ENCODE measurements around the gene COPS9. TPM values are rescaled to one million over a fixed set of nuclear protein-coding genes. Genes with fewer than 3 reads are reported as not detected.

The COPS9 gene
- total RNA-seq, 2 experiments from 2014 or later: 46.7 to 48.5 TPM

GRCh38 chr2:240174496-240174895 lies 38.4 kb upstream of the COPS9 start:
- Mint-ChIP-seq H3K4me3 (no peak overlapping the region), H3K27ac (no peak overlapping the region), H3K36me3 (ENCODE audit: low read depth) (no peaks in the 10 kb centered on the region), H3K9me3 (no peaks in the 10 kb centered on the region), H3K27me3 (peaks cover 22% of the 10 kb centered on the region), H3K4me1 (ENCODE audit: low read depth) (no peaks in the 10 kb centered on the region)
- H3K9me3 ChIP-seq (ENCODE audit: control insufficient read depth in 1 of 2, insufficient read depth in 1 of 2, low read length in 2 of 2): no peaks in the 10 kb centered on the region
- ChIA-PET POLR2A (no interaction called here), CTCF (no interaction called here)
- intact Hi-C loops (cut with DNase I, micrococcal nuclease): no loop called here
- H3K4me3 ChIP-seq (ENCODE audit: low read length): no peak overlapping the region
- TF ChIP-seq CTCF (IDR thresholded peaks at IDR 0.05): no peak
- H3K36me3 ChIP-seq (ENCODE audit: insufficient read depth, low read length): no peaks in the 10 kb centered on the region
- peaks cover 0 to 4% of the 10 kb centered on the region in 2 experiments for H3K27me3 ChIP-seq (ENCODE audit: control insufficient read depth in 1 of 2, insufficient read depth in 2 of 2, low read length in 2 of 2)
- no peak for ATAC-seq (ENCODE audit: poor library complexity)
- H3K4me1 ChIP-seq (ENCODE audit: insufficient read depth, low read length): no peaks in the 10 kb centered on the region
- no peak for DNase-seq
- no peak overlapping the region for H3K27ac ChIP-seq (ENCODE audit: low read depth in 1 of 2, low read length in 2 of 2)

- TF ChIP-seq CTCF (IDR thresholded peaks at IDR 0.05): no peak
- peaks cover 0 to 7% of the 10 kb centered on the region in 2 experiments for H3K27me3 ChIP-seq (ENCODE audit: control insufficient read depth in 1 of 2, insufficient read depth in 2 of 2, low read length in 2 of 2)
- Mint-ChIP-seq H3K4me1 (ENCODE audit: low read depth) (no peaks in the 10 kb centered on the region), H3K27me3 (peaks cover 16% of the 10 kb centered on the region), H3K27ac (no peak overlapping the region), H3K4me3 (no peak overlapping the region), H3K9me3 (no peaks in the 10 kb centered on the region), H3K36me3 (ENCODE audit: low read depth) (no peaks in the 10 kb centered on the region)
- DNase-seq (no peak), ATAC-seq (ENCODE audit: poor library complexity) (no peak)
- no peaks in the 10 kb centered on the region for H3K4me1 ChIP-seq (ENCODE audit: insufficient read depth, low read length)
- intact Hi-C loops (cut with DNase I, micrococcal nuclease): no loop called here
- H3K27ac ChIP-seq (ENCODE audit: low read depth in 1 of 2, low read length in 2 of 2): no peak overlapping the region
- no peaks in the 10 kb centered on the region for H3K36me3 ChIP-seq (ENCODE audit: insufficient read depth, low read length)
- CTCF ChIA-PET: no interaction called here
- no peak overlapping the region for H3K4me3 ChIP-seq (ENCODE audit: low read length)
- POLR2A ChIA-PET: no interaction called here
- H3K9me3 ChIP-seq (ENCODE audit: control insufficient read depth in 1 of 2, insufficient read depth in 1 of 2, low read length in 2 of 2): peaks cover 0 to 3% of the 10 kb centered on the region in 2 experiments
Measured at GRCh38 chr2:240172071-240172895, 36.2 kb upstream of the COPS9 start.

- no peak for TF ChIP-seq CTCF (IDR thresholded peaks at IDR 0.05)
- intact Hi-C loops (cut with DNase I, micrococcal nuclease): no loop called here
- H3K27me3 Mint-ChIP-seq: peaks cover 6% of the 10 kb centered on the region
- H3K4me1 ChIP-seq (ENCODE audit: insufficient read depth, low read length): no peaks in the 10 kb centered on the region
- peaks cover 0 to 7% of the 10 kb centered on the region in 2 experiments for H3K9me3 ChIP-seq (ENCODE audit: control insufficient read depth in 1 of 2, insufficient read depth in 1 of 2, low read length in 2 of 2)
- no peak overlapping the region for H3K27ac Mint-ChIP-seq
- H3K4me3 ChIP-seq (ENCODE audit: low read length): no peak overlapping the region
- H3K36me3 ChIP-seq (ENCODE audit: insufficient read depth, low read length): no peaks in the 10 kb centered on the region
- ChIA-PET POLR2A (no interaction called here), CTCF (no interaction called here)
- no peak for ATAC-seq (ENCODE audit: poor library complexity)
- peaks cover 0 to 12% of the 10 kb centered on the region in 2 experiments for H3K27me3 ChIP-seq (ENCODE audit: control insufficient read depth in 1 of 2, insufficient read depth in 2 of 2, low read length in 2 of 2)
- no peak for DNase-seq
- no peaks in the 10 kb centered on the region for H3K36me3 Mint-ChIP-seq (ENCODE audit: low read depth)
- no peaks in the 10 kb centered on the region for H3K4me1 Mint-ChIP-seq (ENCODE audit: low read depth)
- H3K4me3 Mint-ChIP-seq: no peak overlapping the region
- H3K27ac ChIP-seq (ENCODE audit: low read depth in 1 of 2, low read length in 2 of 2): no peak overlapping the region
- no peaks in the 10 kb centered on the region for H3K9me3 Mint-ChIP-seq
Measured at GRCh38 chr2:240170883-240171282, 34.8 kb upstream of the COPS9 start.

All from CD4-positive, alpha-beta T cell (primary cell).